Measurements from ENCODE around the gene CCDC85A. TPM values are rescaled to one million over a fixed set of nuclear protein-coding genes. Genes with fewer than 3 reads are reported as not detected.

Gene CCDC85A
- total and polyA plus RNA-seq, 2 experiments from 2014 or later = 1.6 to 4.2 TPM

DNA sequence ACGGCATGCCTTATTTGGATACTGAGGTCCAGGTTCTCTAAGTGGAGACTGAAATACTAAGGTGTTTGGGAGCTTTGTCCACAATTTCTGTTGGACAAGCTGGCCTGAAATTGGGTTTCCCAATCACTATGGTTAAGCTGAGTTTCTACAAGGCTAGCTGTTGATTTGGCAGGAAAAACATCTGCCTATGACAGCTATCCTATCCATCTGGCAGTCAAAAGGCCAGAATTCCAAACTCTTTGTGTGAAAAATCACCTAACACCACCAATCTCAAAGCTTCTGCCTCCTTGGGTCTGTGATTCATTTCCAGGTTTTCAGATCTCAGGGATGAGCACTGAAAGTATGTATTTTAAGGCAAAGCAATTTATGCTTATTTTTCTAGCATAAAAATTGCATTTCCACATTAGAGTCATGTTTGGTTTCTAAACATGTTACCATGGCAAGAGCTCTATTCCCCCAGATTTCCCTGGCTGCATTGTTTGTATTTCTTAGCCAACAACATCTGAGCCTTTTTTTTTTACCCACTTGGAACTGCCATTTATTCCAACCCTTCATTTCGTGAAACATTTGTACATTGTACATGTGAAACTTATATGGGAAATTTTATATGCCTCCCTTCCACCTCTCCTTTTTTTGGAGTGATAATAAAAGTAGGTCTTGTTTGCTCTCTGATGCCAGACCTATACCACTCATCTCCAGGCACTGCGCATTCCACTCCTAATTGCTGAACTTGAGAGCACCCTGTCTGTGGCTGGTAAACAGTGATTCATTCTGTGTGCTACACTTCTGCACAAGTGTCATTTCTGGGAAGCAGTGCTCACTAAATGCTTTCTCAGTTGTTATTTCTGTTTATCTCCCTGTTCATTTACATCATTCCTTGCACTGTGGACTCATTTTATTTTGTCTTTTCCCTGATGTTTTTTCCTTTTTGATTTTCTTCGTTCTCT is 15.9 kb upstream of the CCDC85A start:
- no peaks in the 10 kb centered on the region for H3K9me3 ChIP-seq (ENCODE audit: low read depth)
- peak overlapping the region; percentile 55 for H3K27ac ChIP-seq
- WGBS, 2 experiments (ENCODE audit: low coverage in 1 of 2, low lambda C conversion rate in 2 of 2, missing lambda C conversion rate in 2 of 2) = 24 to 28% methylated on average over 4 of the region's 4 CpGs
- in situ Hi-C loops (cut with MboI) = no loop called here
- peak overlapping the region; percentile 65 for H3K4me2 ChIP-seq (ENCODE audit: unreplicated experiment)
- H3F3A ChIP-seq (ENCODE audit: insufficient read depth) = no peaks in the 10 kb centered on the region
- H3K9me2 ChIP-seq (ENCODE audit: insufficient read depth) = peaks cover 5% of the 10 kb centered on the region; the same call in 1 of the 2 replicates
- H3K4me3 ChIP-seq = no peak overlapping the region
- H3K4me1 ChIP-seq (ENCODE audit: insufficient read depth) = peaks cover 13% of the 10 kb centered on the region
- H3K9ac ChIP-seq = 0 out of 2 replicates have a peak overlapping the region, but pooled peaks have one; percentile 12
- H3K36me3 ChIP-seq (ENCODE audit: low read depth) = no peaks in the 10 kb centered on the region
- DNase-seq = peak; percentile 69
- no peaks in the 10 kb centered on the region for H4K20me1 ChIP-seq (ENCODE audit: insufficient read depth)
- H3K79me2 ChIP-seq (ENCODE audit: insufficient read depth) = no peaks in the 10 kb centered on the region
- H3K27me3 ChIP-seq (replicated peaks; ENCODE audit: insufficient read depth) = no peaks in the 10 kb centered on the region
- H2AFZ ChIP-seq = no peak overlapping the region
- no peak for TF ChIP-seq EZH2 (IDR thresholded peaks at IDR 0.05; ENCODE audit: insufficient read depth, poor library complexity, severe bottlenecking)
- no peak for TF ChIP-seq EZH2phosphoT487 (IDR thresholded peaks at IDR 0.05; ENCODE audit: insufficient read depth, low read depth)

DNA sequence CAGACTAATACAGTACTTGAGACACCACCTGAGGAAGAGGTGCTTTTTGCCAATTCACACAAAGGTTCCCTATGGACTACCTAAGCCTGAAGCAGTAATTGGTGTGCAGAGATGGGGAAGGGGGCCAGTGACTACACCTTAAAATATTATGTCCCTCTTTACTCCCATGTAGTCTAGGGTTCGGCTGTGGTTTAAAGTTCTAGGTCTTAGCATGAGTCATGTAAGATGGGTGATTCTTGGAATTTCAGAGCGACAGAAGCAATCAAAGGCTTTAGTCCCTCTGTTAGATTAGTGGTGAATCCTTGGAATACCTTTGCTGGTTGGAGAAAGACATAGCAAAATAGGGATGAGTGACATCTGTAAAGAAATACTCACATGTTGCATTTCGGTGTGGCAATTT is 14.3 kb upstream of the CCDC85A start:
- no peak overlapping the region for H2AFZ ChIP-seq
- TF ChIP-seq EZH2phosphoT487 (IDR thresholded peaks at IDR 0.05; ENCODE audit: insufficient read depth, low read depth) (no peak), EZH2 (IDR thresholded peaks at IDR 0.05; ENCODE audit: insufficient read depth, poor library complexity, severe bottlenecking) (no peak)
- peaks cover 13% of the 10 kb centered on the region for H3K4me1 ChIP-seq (ENCODE audit: insufficient read depth)
- no peak for DNase-seq
- no peaks in the 10 kb centered on the region for H3K27me3 ChIP-seq (replicated peaks; ENCODE audit: insufficient read depth)
- H3K9ac ChIP-seq = no peak overlapping the region
- H3K36me3 ChIP-seq (ENCODE audit: low read depth) = no peaks in the 10 kb centered on the region
- H3K79me2 ChIP-seq (ENCODE audit: insufficient read depth) = no peaks in the 10 kb centered on the region
- in situ Hi-C loops (cut with MboI) = no loop called here
- peaks cover 5% of the 10 kb centered on the region; the same call in 1 of the 2 replicates for H3K9me2 ChIP-seq (ENCODE audit: insufficient read depth)
- no peak overlapping the region for H3K4me3 ChIP-seq
- H3F3A ChIP-seq (ENCODE audit: insufficient read depth) = no peaks in the 10 kb centered on the region
- no peaks in the 10 kb centered on the region for H4K20me1 ChIP-seq (ENCODE audit: insufficient read depth)
- H3K4me2 ChIP-seq (ENCODE audit: unreplicated experiment) = no peak overlapping the region
- WGBS, 2 experiments (ENCODE audit: low coverage in 1 of 2, low lambda C conversion rate in 2 of 2, missing lambda C conversion rate in 2 of 2) = 49 to 54% methylated on average over 3 of the region's 3 CpGs
- H3K27ac ChIP-seq = no peak overlapping the region
- H3K9me3 ChIP-seq (ENCODE audit: low read depth) = no peaks in the 10 kb centered on the region

DNA sequence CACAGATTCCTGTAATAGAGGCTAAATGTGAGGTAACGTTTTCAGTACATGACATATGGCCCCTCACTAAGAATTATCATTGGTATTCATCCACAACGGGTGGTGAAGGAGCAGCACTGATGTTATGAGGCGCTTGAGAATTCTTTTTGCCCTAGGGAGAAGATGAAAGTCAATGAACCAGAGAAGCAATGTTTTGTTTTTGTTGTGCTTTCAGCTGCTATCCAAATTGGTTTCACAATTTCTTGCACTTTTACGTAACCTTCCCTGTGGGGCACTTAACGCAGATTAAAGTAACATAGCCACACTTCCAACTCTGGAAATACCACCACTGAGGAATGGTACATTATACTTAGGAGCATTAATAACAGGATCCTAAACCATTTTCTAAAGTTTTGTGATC is 13.3 kb upstream of the CCDC85A start:
- no peaks in the 10 kb centered on the region for H3K36me3 ChIP-seq (ENCODE audit: low read depth)
- in situ Hi-C loops (cut with MboI) = no loop called here

DNA sequence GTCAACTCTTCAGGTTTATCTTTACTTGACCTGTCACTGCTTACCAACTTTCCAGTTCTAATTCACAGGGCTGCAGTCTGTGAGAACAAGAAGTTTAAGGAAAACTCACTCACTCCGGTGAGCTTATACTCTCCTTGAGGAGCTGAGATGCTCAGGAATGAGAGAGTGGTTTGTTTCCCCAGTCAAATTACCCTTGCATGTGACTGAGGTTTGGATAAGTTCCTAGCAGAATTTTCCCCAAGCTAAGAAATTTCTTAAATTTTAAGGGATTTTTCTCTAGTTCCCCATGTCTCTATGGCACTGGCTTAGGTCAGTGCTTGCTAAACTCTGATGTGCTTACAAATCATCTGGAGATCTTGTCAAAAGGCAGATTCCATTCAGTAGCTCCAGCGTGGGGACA is 12.8 kb upstream of the CCDC85A start:
- no peak for DNase-seq
- H3K36me3 ChIP-seq (ENCODE audit: low read depth) = no peaks in the 10 kb centered on the region
- no peaks in the 10 kb centered on the region for H3K79me2 ChIP-seq (ENCODE audit: insufficient read depth)
- no peak overlapping the region for H3K4me2 ChIP-seq (ENCODE audit: unreplicated experiment)
- WGBS, 2 experiments (ENCODE audit: low coverage in 1 of 2, low lambda C conversion rate in 2 of 2, missing lambda C conversion rate in 2 of 2) = 0 to 6% methylated on average over 2 of the region's 2 CpGs
- TF ChIP-seq EZH2 (IDR thresholded peaks at IDR 0.05; ENCODE audit: insufficient read depth, poor library complexity, severe bottlenecking) (no peak), EZH2phosphoT487 (IDR thresholded peaks at IDR 0.05; ENCODE audit: insufficient read depth, low read depth) (no peak)
- no peak overlapping the region for H3K27ac ChIP-seq
- H2AFZ ChIP-seq = no peak overlapping the region
- no peaks in the 10 kb centered on the region for H3K27me3 ChIP-seq (replicated peaks; ENCODE audit: insufficient read depth)
- H3K9ac ChIP-seq = no peak overlapping the region
- no peaks in the 10 kb centered on the region for H3F3A ChIP-seq (ENCODE audit: insufficient read depth)
- in situ Hi-C loops (cut with MboI) = no loop called here
- no peaks in the 10 kb centered on the region for H3K9me3 ChIP-seq (ENCODE audit: low read depth)
- H4K20me1 ChIP-seq (ENCODE audit: insufficient read depth) = no peaks in the 10 kb centered on the region
- H3K4me3 ChIP-seq = no peak overlapping the region
- peaks cover 5% of the 10 kb centered on the region; the same call in 1 of the 2 replicates for H3K9me2 ChIP-seq (ENCODE audit: insufficient read depth)
- peaks cover 13% of the 10 kb centered on the region for H3K4me1 ChIP-seq (ENCODE audit: insufficient read depth)

More for the DNA sequence above, 13.3 kb upstream of the CCDC85A start:
- H3F3A ChIP-seq (ENCODE audit: insufficient read depth) = no peaks in the 10 kb centered on the region
- no peak overlapping the region for H3K9ac ChIP-seq
- H4K20me1 ChIP-seq (ENCODE audit: insufficient read depth) = no peaks in the 10 kb centered on the region
- no peak overlapping the region for H3K4me3 ChIP-seq
- 8 to 14% methylated on average over 5 of the region's 5 CpGs for WGBS, 2 experiments (ENCODE audit: low coverage in 1 of 2, low lambda C conversion rate in 2 of 2, missing lambda C conversion rate in 2 of 2)
- H3K27me3 ChIP-seq (replicated peaks; ENCODE audit: insufficient read depth) = no peaks in the 10 kb centered on the region
- H3K4me2 ChIP-seq (ENCODE audit: unreplicated experiment) = no peak overlapping the region
- H3K9me3 ChIP-seq (ENCODE audit: low read depth) = no peaks in the 10 kb centered on the region
- no peak overlapping the region for H2AFZ ChIP-seq
- no peaks in the 10 kb centered on the region for H3K79me2 ChIP-seq (ENCODE audit: insufficient read depth)
- no peak for TF ChIP-seq EZH2phosphoT487 (IDR thresholded peaks at IDR 0.05; ENCODE audit: insufficient read depth, low read depth)
- TF ChIP-seq EZH2 (IDR thresholded peaks at IDR 0.05; ENCODE audit: insufficient read depth, poor library complexity, severe bottlenecking) = no peak
- H3K27ac ChIP-seq = no peak overlapping the region
- H3K4me1 ChIP-seq (ENCODE audit: insufficient read depth) = peaks cover 13% of the 10 kb centered on the region
- DNase-seq = peak; percentile 11
- peaks cover 5% of the 10 kb centered on the region; the same call in 1 of the 2 replicates for H3K9me2 ChIP-seq (ENCODE audit: insufficient read depth)
